Prostate gland (tissue), 2 donors: ENCODE measurements around the gene DCLK2. TPM values are rescaled to one million over a fixed set of nuclear protein-coding genes. Genes with fewer than 3 reads are reported as not detected.

Experiments used
- DNase-seq: peaks from one replicate; pipeline ENCODE4 v3.0.0-alpha.2; 2019; ENCODE audit warnings: low spot score
- H3K27ac ChIP-seq, 2 donors: fragments of 200-600 bp; sonication (generic); 2 replicates each; pipeline ENCODE4 v1.5.1; 2017 to 2019
- H3K27me3 ChIP-seq: fragments of 200-600 bp; sonication (generic); replicated peaks from 2 replicates; pipeline ENCODE4 v1.5.1; 2019; ENCODE audit not compliant: insufficient read depth
- H3K36me3 ChIP-seq, 2 donors: fragments of 200-600 bp; sonication (generic); 1 replicate in 1 of 2; 2 replicates in 1 of 2; pipeline versions ENCODE4 v1.5.1 to v1.8.1; 2017 to 2019
- H3K4me1 ChIP-seq: fragments of 200-600 bp; sonication (generic); replicated peaks from 2 replicates; pipeline ENCODE4 v1.5.1; 2019
- H3K4me3 ChIP-seq, 2 donors: fragments of 200-600 bp; sonication (generic); 2 replicates each; pipeline ENCODE4 v1.5.1; 2017 to 2019
- H3K9me3 ChIP-seq: fragments of 200-600 bp; sonication (generic); 2 replicates; pipeline ENCODE4 v1.5.1; 2017
- POLR2A ChIP-seq: fragments of 450-650 bp; IDR thresholded peaks from one replicate; pipeline ENCODE4 v1.6.1; 2016; ENCODE audit warnings: antibody characterized with exemption, mild to moderate bottlenecking
- POLR2AphosphoS5 ChIP-seq: sonication (generic); formaldehyde crosslinking; IDR thresholded peaks from one replicate; pipeline ENCODE4 v1.6.1; 2017; ENCODE audit warnings: antibody characterized with exemption
- WGBS: methylation state at CpG from one replicate; pipeline ENCODE4 v1.1.5; 2018; 5-methylcytosine and 5-hydroxymethylcytosine counted together
- intact Hi-C: fragments of 100-400 bp; cut with DNase I; formaldehyde crosslinking; loops from one replicate; pipeline ENCODE4 v1.14.2; 2022
- total RNA-seq, 2 donors: library from RNA; depleted of rRNA; stranded (reverse); fragments of >200 nt; gene quantifications; one replicate each; pipeline ENCODE4 v1.1.0, GENCODE V29; 2016
- TF ChIP-seq, protein P1 (sequence below), 4 experiments: fragments of 200-600 bp in 2 of 4; fragments of 450-650 bp in 2 of 4; sonication (generic) in 2 of 4; IDR thresholded peaks; 1 replicate in 3 of 4; 2 replicates in 1 of 4; pipeline ENCODE4 v1.5.1; 2016 to 2019; ENCODE audit warnings: antibody characterized with exemption in 4 of 4, mild to moderate bottlenecking in 2 of 4, moderate library complexity in 2 of 4

Gene DCLK2
- total RNA-seq, 2 donors from 2014 or later, result 3.3 to 18.6 TPM

DNA sequence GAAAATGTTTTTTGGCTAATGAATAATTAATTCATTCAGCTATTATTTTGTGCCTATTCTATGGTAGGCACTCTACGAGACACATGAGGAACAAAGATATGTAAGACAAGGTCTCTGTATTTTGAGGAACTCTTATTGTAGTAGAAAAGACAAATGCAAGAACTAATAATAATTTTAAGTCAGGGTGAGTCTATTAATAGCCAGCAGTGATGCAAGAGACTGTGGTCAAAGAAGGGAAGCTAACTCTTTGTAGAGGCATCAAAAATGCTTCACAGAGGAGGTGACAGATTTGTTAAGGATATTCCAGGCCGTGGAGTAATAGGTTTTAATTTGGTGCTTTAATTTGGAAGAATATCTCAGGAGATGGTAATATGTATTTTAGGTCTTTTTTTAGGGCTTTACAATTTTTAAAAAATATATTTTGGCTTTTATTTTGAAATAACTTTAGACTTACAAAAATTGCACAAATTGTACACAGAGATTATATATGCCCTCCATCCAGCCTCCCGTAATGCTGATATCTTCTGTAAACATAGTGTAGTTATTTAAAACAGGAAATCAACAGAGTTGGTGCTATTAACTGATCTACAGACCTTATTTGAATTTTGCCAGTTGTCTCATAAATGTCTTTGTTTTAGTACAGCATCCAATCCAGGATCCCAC, 48.1 kb downstream of the DCLK2 start:
- Histone ChIP-seq H3K36me3 (no peaks in the 10 kb centered on the region), H3K9me3 (no peaks in the 10 kb centered on the region), H3K4me1 (no peaks in the 10 kb centered on the region), H3K27me3 (no peaks in the 10 kb centered on the region), H3K4me3 (no peak overlapping the region), H3K27ac (no peak overlapping the region)
- no peak for DNase-seq
- intact Hi-C loops, result no loop called here
- 52% methylated on average over 3 of the region's 3 CpGs for whole genome bisulfite sequencing
- TF ChIP-seq, protein P1, sequence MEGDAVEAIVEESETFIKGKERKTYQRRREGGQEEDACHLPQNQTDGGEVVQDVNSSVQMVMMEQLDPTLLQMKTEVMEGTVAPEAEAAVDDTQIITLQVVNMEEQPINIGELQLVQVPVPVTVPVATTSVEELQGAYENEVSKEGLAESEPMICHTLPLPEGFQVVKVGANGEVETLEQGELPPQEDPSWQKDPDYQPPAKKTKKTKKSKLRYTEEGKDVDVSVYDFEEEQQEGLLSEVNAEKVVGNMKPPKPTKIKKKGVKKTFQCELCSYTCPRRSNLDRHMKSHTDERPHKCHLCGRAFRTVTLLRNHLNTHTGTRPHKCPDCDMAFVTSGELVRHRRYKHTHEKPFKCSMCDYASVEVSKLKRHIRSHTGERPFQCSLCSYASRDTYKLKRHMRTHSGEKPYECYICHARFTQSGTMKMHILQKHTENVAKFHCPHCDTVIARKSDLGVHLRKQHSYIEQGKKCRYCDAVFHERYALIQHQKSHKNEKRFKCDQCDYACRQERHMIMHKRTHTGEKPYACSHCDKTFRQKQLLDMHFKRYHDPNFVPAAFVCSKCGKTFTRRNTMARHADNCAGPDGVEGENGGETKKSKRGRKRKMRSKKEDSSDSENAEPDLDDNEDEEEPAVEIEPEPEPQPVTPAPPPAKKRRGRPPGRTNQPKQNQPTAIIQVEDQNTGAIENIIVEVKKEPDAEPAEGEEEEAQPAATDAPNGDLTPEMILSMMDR (IDR thresholded peaks at IDR 0.05), result no peak
- TF ChIP-seq POLR2AphosphoS5 (no peak), POLR2A (no peak)

DNA sequence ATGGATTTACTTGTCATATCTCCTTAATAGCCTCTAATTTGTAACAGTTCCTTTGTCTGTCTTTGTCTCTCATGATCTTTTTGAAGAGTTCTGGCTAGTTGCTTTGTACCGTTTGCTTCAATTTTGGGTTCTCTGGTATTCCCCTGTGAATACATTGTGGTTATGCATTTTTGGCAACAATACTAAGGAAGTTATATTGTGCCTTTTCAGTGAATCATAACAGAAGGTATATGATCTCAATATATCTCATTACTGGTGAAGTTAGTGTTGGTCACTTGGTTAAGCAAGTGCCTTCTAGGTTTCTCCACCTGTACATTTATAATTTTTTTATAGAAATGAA, 48.6 kb downstream of the DCLK2 start:
- intact Hi-C loops, result no loop called here
- Histone ChIP-seq H3K36me3 (no peaks in the 10 kb centered on the region), H3K27me3 (no peaks in the 10 kb centered on the region), H3K9me3 (no peaks in the 10 kb centered on the region), H3K27ac (no peak overlapping the region), H3K4me3 (no peak overlapping the region), H3K4me1 (no peaks in the 10 kb centered on the region)
- TF ChIP-seq POLR2AphosphoS5 (no peak), POLR2A (no peak)
- TF ChIP-seq, protein P1 (IDR thresholded peaks at IDR 0.05), result no peak
- WGBS, result 40% methylated on average over 1 of the region's 1 CpG
- no peak for DNase-seq

DNA sequence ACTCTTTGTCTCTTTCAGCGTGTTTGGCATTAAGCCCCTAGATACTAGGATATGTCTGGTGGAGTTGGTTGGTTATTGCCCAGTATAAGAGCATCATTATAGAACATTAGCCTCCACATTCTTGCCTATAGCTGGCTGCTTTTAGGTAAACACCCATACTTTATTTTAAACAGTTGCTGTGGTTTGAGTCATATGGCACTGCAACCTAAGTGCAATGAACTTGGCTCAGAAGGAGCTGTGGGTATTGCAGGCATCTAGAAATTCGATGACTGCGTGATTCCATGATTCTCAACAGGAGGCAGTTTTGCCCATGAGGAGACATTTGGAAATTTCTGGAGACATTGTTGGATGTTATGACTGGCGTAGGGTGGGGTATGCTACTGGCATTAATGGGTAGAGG, 49.5 kb downstream of the DCLK2 start:
- WGBS, result 96% methylated on average over 4 of the region's 4 CpGs
- Histone ChIP-seq H3K36me3 (no peaks in the 10 kb centered on the region), H3K27ac (no peak overlapping the region), H3K9me3 (no peaks in the 10 kb centered on the region), H3K4me3 (no peak overlapping the region), H3K4me1 (no peaks in the 10 kb centered on the region), H3K27me3 (no peaks in the 10 kb centered on the region)
- no peak for DNase-seq
- TF ChIP-seq POLR2AphosphoS5, result no peak
- TF ChIP-seq, protein P1 (IDR thresholded peaks at IDR 0.05), result no peak
- TF ChIP-seq POLR2A, result no peak
- intact Hi-C loops, result no loop called here

DNA sequence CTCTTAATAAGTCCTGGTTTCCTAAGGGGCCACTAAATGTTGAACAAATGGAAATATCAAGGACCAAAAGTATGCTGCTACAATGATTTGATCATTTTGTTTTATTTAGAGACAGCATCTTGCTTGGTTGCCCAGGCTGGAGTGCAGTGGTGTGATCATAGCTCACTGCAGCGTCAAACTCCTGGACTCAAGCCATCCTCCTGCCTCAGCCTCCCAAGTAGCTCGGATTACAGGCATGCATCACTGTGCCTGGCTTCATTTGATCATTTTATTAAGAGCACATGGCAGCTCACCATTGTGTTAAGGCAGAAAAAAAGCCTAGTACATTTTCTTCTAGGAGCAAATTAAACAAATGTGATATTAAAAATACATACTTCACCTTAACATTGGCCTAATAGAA, 52.7 kb downstream of the DCLK2 start:
- H3K9me3 ChIP-seq, result no peaks in the 10 kb centered on the region
- no peak overlapping the region for H3K4me3 ChIP-seq
- no peaks in the 10 kb centered on the region for H3K27me3 ChIP-seq
- no peaks in the 10 kb centered on the region for H3K4me1 ChIP-seq
- no peak for TF ChIP-seq POLR2AphosphoS5
- TF ChIP-seq, protein P1 (IDR thresholded peaks at IDR 0.05), result no peak
- TF ChIP-seq POLR2A, result no peak
- intact Hi-C loops, result loop anchor here (10.0 kb wide), 2 partner anchors 56 to 84 kb away; partner anchors contain the start of gene DCLK2
- 12% methylated on average over 2 of the region's 2 CpGs for WGBS
- no peaks in the 10 kb centered on the region for H3K36me3 ChIP-seq
- H3K27ac ChIP-seq, result no peak overlapping the region
- DNase-seq, result no peak

GRCh38 chr4:150131581-150132228, 53.5 kb downstream of the DCLK2 start:
- DNase-seq, result no peak
- H3K27me3 ChIP-seq, result no peaks in the 10 kb centered on the region
- H3K27ac ChIP-seq, result no peak overlapping the region
- H3K9me3 ChIP-seq, result no peaks in the 10 kb centered on the region
- TF ChIP-seq, protein P1 (IDR thresholded peaks at IDR 0.05), result no peak
- TF ChIP-seq POLR2AphosphoS5 (no peak), POLR2A (no peak)
- H3K36me3 ChIP-seq, result no peaks in the 10 kb centered on the region
- no peak overlapping the region for H3K4me3 ChIP-seq
- WGBS, result 96% methylated on average over 1 of the region's 1 CpG
- intact Hi-C loops, result loop anchor here (10.0 kb wide), 2 partner anchors 57 to 83 kb away; partner anchors contain the start of gene DCLK2
- no peaks in the 10 kb centered on the region for H3K4me1 ChIP-seq
